Activated B cell treated with CpG ODN at 0.5 μM for 24 hours (primary cell): ENCODE data around the gene DCDC2. TPM values are rescaled to one million over a fixed set of nuclear protein-coding genes. Genes with fewer than 3 reads are reported as not detected.
"Not testable (repeated sequence)": the region's sequence is repeated elsewhere in the genome, so short reads cannot be mapped to it uniquely, and the experiment has no call there.

Source experiments
- ATAC-seq: fragments of 200-7000 bp; cut with Tn5 transposase; one replicate; pipeline ENCODE4 v1.10.0; 2021; ENCODE audit warnings: low read depth, mild to moderate bottlenecking, moderate library complexity
- CTCF ChIA-PET: fragments of 350-600 bp; sonication (Branson Sonifier 250); formaldehyde crosslinking; loops from one replicate; lab custom pipeline; 2021; ENCODE audit warnings: antibody characterized with exemption; lab: Charles Lee
- POLR2A ChIA-PET: fragments of 350-600 bp; sonication (Branson Sonifier 250); formaldehyde crosslinking; loops from one replicate; lab custom pipeline; 2021; ENCODE audit warnings: antibody characterized with exemption; lab: Charles Lee
- DNase-seq: peaks from one replicate; pipeline ENCODE4 v3.0.0; 2022
- H3K27ac Mint-ChIP-seq: one replicate; pipeline ENCODE4 v1.8.0; 2020; ENCODE audit warnings: mixed read lengths
- H3K27me3 Mint-ChIP-seq: one replicate; pipeline ENCODE4 v1.8.0; 2021; ENCODE audit warnings: mixed read lengths
- H3K36me3 Mint-ChIP-seq: one replicate; pipeline ENCODE4 v1.8.0; 2021; ENCODE audit warnings: low read depth, mixed read lengths
- H3K4me1 Mint-ChIP-seq: one replicate; pipeline ENCODE4 v1.8.0; 2021; ENCODE audit warnings: mixed read lengths
- H3K4me3 Mint-ChIP-seq: one replicate; pipeline ENCODE4 v1.8.0; 2020; ENCODE audit warnings: mild to moderate bottlenecking, mixed read lengths
- H3K9me3 Mint-ChIP-seq: one replicate; pipeline ENCODE4 v1.8.0; 2020; ENCODE audit warnings: mixed read lengths
- intact Hi-C: fragments of 100-400 bp; cut with micrococcal nuclease; formaldehyde crosslinking; loops from one replicate; pipeline ENCODE4 v1.15.1; 2024
- total RNA-seq: library from RNA; stranded (reverse); gene quantifications from 2 replicates; pipeline ENCODE4 v1.2.3, GENCODE V29; 2022
- TF ChIP-seq, protein P1 (sequence below): fragments of 200-600 bp; IDR thresholded peaks from one replicate; pipeline ENCODE4 v1.8.0; 2022; ENCODE audit warnings: antibody characterized with exemption, mild to moderate bottlenecking

DCDC2 gene
- total RNA-seq, 1 donor from 2014 or later = not detected

DNA sequence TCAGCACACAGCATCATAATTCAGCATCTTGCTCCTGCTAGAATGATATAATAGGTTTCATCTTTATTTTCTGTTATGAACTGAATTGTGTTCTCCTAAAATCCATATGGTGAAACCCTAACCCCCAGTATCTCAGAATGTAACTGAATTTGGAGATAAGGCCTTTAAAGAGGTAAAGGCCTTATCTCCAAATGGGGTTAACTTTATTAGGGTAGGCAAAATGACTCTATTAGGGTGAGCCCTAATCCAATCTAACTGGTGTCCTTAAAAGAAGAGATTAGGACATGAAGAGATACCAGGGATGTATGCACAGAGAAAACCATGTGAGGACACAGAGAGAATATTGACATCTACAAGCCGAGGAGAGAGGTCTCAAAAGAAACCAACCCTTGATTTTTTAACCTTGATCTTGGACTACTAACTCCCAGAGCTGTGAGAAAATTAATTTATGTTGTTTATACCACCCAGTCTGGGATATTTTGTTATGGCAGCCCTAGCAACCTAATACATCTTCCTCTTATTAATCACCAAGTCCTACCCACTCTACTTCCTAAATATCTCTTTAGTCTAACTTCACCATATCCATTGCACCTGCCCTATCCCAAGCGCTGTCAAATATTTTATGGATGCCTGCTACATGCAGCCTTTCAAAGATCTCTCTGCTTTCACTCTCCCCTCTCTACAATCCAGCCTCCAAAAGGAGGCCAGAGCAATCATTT is 36.4 kb upstream of the DCDC2 start:
- intact Hi-C loops = no loop called here
- no peak for ATAC-seq
- Mint-ChIP-seq H3K36me3 (no peaks in the 10 kb centered on the region), H3K27me3 (peaks cover 17% of the 10 kb centered on the region), H3K4me1 (no peaks in the 10 kb centered on the region), H3K27ac (no peak overlapping the region), H3K4me3 (no peak overlapping the region), H3K9me3 (peaks cover 8% of the 10 kb centered on the region)
- CTCF ChIA-PET = no interaction called here
- POLR2A ChIA-PET = no interaction called here
- DNase-seq = no peak
- TF ChIP-seq, protein P1, sequence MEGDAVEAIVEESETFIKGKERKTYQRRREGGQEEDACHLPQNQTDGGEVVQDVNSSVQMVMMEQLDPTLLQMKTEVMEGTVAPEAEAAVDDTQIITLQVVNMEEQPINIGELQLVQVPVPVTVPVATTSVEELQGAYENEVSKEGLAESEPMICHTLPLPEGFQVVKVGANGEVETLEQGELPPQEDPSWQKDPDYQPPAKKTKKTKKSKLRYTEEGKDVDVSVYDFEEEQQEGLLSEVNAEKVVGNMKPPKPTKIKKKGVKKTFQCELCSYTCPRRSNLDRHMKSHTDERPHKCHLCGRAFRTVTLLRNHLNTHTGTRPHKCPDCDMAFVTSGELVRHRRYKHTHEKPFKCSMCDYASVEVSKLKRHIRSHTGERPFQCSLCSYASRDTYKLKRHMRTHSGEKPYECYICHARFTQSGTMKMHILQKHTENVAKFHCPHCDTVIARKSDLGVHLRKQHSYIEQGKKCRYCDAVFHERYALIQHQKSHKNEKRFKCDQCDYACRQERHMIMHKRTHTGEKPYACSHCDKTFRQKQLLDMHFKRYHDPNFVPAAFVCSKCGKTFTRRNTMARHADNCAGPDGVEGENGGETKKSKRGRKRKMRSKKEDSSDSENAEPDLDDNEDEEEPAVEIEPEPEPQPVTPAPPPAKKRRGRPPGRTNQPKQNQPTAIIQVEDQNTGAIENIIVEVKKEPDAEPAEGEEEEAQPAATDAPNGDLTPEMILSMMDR = no peak

DNA sequence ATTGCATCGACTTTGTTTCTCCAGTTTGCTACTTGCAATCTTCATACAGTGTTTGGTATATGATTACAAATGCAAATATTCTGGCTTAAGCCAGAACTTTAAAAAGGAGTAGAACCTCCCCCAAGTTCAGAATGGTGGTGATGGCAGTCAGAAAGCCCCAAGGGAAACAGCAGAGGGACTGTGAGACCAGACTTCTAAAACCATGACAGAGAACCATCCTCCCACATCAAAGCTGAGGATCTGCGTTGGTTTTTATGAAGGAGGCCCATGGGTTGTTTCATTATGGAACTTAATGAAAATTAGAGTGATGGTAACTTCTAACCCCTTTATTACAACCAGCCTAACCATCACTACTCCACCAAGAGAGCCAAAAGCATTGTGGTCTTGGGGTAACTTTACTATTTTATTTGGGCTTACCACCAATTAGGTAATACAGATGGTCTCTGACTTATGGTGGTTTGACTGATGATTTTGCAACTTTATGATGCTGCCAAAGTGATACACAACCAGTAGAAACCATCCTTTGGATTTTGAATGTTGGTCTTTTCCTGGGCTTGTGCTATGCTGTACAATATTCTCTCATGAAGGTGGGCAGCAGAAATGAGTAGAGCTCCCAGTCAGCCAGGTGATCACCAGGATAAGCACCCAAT is 34.0 kb upstream of the DCDC2 start:
- peaks cover 8% of the 10 kb centered on the region for H3K27me3 Mint-ChIP-seq
- H3K9me3 Mint-ChIP-seq = peaks cover 6% of the 10 kb centered on the region
- no peaks in the 10 kb centered on the region for H3K36me3 Mint-ChIP-seq
- DNase-seq (no peak), ATAC-seq (peak; percentile 50)
- ChIA-PET POLR2A (no interaction called here), CTCF (interaction anchor here (1.4 kb wide), 1 partner anchor 39 kb away, joined by 4 read pairs; no protein-coding TSS in a partner anchor)
- no peak overlapping the region for H3K27ac Mint-ChIP-seq
- intact Hi-C loops = no loop called here
- H3K4me1 Mint-ChIP-seq = no peaks in the 10 kb centered on the region
- H3K4me3 Mint-ChIP-seq = no peak overlapping the region
- TF ChIP-seq, protein P1 = no peak

DNA sequence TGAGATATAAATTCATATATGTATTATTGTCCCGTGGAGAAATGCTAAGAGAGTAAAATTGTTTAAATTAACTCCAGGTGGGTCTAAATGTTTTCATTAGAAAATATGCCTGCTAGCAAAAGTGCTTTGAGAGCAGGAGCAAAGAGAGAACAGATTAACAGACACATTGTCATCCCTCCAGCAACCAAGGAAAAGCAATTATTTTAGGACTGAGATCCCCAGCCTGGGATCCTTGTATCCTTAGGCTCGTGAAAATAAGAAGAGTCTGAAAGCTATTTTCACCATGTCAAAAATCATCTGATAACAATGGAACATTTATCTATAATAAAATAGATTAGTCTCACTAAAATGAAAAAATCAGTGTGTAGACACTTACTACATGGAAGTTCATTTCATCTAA is 33.3 kb upstream of the DCDC2 start:
- no peak overlapping the region for H3K4me3 Mint-ChIP-seq
- H3K27ac Mint-ChIP-seq = no peak overlapping the region
- H3K9me3 Mint-ChIP-seq = no peaks in the 10 kb centered on the region
- no peaks in the 10 kb centered on the region for H3K36me3 Mint-ChIP-seq
- TF ChIP-seq, protein P1 = no peak
- DNase-seq = no peak
- no peak for ATAC-seq
- ChIA-PET POLR2A (no interaction called here), CTCF (no interaction called here)
- H3K4me1 Mint-ChIP-seq = no peaks in the 10 kb centered on the region
- H3K27me3 Mint-ChIP-seq = peaks cover 5% of the 10 kb centered on the region
- intact Hi-C loops = no loop called here

DNA sequence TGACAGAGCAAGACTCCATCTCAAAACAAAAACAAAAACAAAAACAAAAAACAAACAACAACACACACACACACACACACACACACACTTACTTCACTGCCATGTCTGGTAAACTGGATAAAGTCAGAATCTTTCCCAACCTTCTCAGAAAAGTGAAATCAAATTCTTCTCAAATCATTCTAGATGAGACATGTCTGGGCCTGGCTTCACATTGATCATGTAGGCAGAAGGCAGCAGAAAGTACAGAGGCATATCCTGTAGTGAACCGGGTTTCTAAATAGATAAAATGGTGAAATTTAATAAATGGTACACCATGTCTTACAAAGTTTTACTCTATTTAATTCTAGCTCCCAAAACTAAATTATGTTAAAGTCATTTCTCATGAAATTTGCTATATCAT is 30.0 kb upstream of the DCDC2 start:
- peaks cover 12% of the 10 kb centered on the region for H3K27me3 Mint-ChIP-seq
- ATAC-seq (no peak), DNase-seq (no peak)
- no peaks in the 10 kb centered on the region for H3K36me3 Mint-ChIP-seq
- ChIA-PET POLR2A (no interaction called here), CTCF (no interaction called here)
- TF ChIP-seq, protein P1 = no peak
- H3K4me3 Mint-ChIP-seq = no peak overlapping the region
- intact Hi-C loops = no loop called here
- no peak overlapping the region for H3K27ac Mint-ChIP-seq
- no peaks in the 10 kb centered on the region for H3K4me1 Mint-ChIP-seq
- no peaks in the 10 kb centered on the region for H3K9me3 Mint-ChIP-seq

DNA sequence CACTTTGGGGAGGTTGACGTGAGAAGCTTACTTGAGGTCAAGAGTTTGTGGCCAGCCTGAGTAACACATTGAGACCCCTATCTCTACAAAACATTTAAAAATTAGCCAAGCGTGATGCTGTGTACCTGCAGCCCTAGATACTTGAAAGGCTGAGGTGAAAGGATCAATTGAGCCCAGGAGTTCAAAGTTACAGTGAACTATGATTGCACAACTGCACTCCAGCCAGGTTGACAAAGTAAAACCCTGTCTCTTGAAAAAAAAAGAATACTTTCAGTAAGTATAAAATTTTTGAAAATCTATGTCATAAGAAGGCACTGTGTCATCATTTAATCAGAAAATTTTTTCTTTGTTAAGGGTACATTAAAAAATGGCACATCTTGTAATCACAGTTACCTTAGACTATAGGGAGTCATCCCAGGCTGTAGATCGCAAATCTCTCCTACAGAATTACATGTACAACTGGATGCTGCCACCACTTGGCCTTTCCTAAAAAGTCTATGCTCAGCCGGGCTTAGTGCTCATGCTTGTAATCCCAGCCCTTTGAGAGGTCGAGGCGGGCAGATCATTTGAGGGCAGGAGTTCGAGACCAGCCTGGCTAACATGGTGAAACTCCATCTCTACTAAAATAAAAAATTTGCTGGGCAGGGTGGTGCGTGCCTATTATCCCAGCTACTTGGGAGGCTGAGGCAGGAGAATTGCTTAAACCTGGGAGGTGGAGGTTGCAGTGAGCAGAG is 27.8 kb upstream of the DCDC2 start:
- DNase-seq = no peak
- Mint-ChIP-seq H3K27me3 (peaks cover 12% of the 10 kb centered on the region), H3K4me1 (no peaks in the 10 kb centered on the region), H3K4me3 (no peak overlapping the region), H3K9me3 (no peaks in the 10 kb centered on the region), H3K36me3 (no peaks in the 10 kb centered on the region), H3K27ac (no peak overlapping the region)
- TF ChIP-seq, protein P1 = no peak
- CTCF ChIA-PET = no interaction called here
- ATAC-seq = no peak
- intact Hi-C loops = no loop called here
- POLR2A ChIA-PET = no interaction called here

DNA sequence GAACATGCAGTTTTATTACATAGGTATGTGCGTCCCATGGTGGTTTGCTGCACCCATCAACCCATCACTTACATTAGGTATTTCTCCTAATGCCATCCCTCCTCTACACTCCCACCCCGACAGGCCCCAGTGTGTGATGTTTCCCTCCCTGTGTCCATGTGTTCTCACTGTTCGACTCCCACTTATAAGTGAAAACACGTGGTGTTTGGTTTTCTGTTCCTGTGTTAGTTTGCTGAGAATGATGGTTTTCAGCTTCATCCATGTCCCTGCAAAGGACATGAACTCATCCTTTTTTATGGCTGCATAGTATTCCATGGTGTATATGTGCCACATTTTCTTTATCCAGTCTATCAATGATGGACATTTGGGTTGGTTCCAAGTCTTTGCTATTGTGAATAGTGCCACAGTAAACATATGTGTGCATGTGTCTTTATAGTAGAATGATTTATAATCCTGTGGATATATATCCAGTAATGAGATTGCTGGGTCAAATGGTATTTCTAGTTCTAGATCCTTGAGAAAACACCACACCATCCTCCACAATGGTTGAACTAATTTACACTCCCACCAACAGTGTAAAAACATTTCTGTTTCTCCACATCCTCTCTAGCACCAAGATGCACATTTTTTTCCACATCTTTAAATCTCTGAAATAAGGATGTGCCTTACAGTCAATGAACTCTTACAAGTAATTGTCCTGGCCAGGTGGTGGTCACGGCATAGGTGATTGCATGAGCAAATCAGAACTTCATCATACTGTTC is 26.7 kb upstream of the DCDC2 start:
- CTCF ChIA-PET, H3K4me3 Mint-ChIP-seq, H3K9me3 Mint-ChIP-seq, intact Hi-C loops, H3K36me3 Mint-ChIP-seq, ATAC-seq, POLR2A ChIA-PET, H3K27ac Mint-ChIP-seq, H3K4me1 Mint-ChIP-seq, DNase-seq: not testable (repeated sequence)
- peaks cover 12% of the 10 kb centered on the region for H3K27me3 Mint-ChIP-seq
